ENCODE data around the gene ARID5B. TPM values are rescaled to one million over a fixed set of nuclear protein-coding genes. Genes with fewer than 3 reads are reported as not detected.

Gene ARID5B
- total RNA-seq, 1 donor from 2014 or later: 1.1 TPM

GRCh38 chr10:61981460-61981859, 80.0 kb downstream of the ARID5B start:
- no peak for TF ChIP-seq CTCF (IDR thresholded peaks at IDR 0.05; ENCODE audit: partially characterized antibody, unreplicated experiment)
- H3K27ac Mint-ChIP-seq (ENCODE audit: unreplicated experiment): no peak overlapping the region
- H3K27me3 Mint-ChIP-seq (ENCODE audit: unreplicated experiment): peaks cover 1% of the 10 kb centered on the region
- no peak overlapping the region for H3K4me3 Mint-ChIP-seq (ENCODE audit: unreplicated experiment)
- no peaks in the 10 kb centered on the region for H3K36me3 Mint-ChIP-seq (ENCODE audit: unreplicated experiment)
- no peaks in the 10 kb centered on the region for H3K4me1 Mint-ChIP-seq (ENCODE audit: low read depth, unreplicated experiment)
- no peak for DNase-seq
- no peaks in the 10 kb centered on the region for H3K9me3 Mint-ChIP-seq (ENCODE audit: unreplicated experiment)

- Mint-ChIP-seq H3K27ac (ENCODE audit: unreplicated experiment) (no peak overlapping the region), H3K9me3 (ENCODE audit: unreplicated experiment) (no peaks in the 10 kb centered on the region), H3K4me1 (ENCODE audit: low read depth, unreplicated experiment) (no peaks in the 10 kb centered on the region), H3K36me3 (ENCODE audit: unreplicated experiment) (no peaks in the 10 kb centered on the region), H3K4me3 (ENCODE audit: unreplicated experiment) (no peak overlapping the region), H3K27me3 (ENCODE audit: unreplicated experiment) (peaks cover 1% of the 10 kb centered on the region)
- TF ChIP-seq CTCF (IDR thresholded peaks at IDR 0.05; ENCODE audit: partially characterized antibody, unreplicated experiment): no peak
- no peak for DNase-seq
Measured at GRCh38 chr10:61983255-61983654, 81.8 kb downstream of the ARID5B start.

GRCh38 chr10:61984803-61985418, 83.4 kb downstream of the ARID5B start:
- H3K4me1 Mint-ChIP-seq (ENCODE audit: low read depth, unreplicated experiment): no peaks in the 10 kb centered on the region

GRCh38 chr10:61985715-61986114, 84.2 kb downstream of the ARID5B start:
- H3K27me3 Mint-ChIP-seq (ENCODE audit: unreplicated experiment): no peaks in the 10 kb centered on the region
- H3K4me1 Mint-ChIP-seq (ENCODE audit: low read depth, unreplicated experiment): no peaks in the 10 kb centered on the region
- no peak overlapping the region for H3K4me3 Mint-ChIP-seq (ENCODE audit: unreplicated experiment)
- no peak for TF ChIP-seq CTCF (IDR thresholded peaks at IDR 0.05; ENCODE audit: partially characterized antibody, unreplicated experiment)
- H3K27ac Mint-ChIP-seq (ENCODE audit: unreplicated experiment): no peak overlapping the region
- DNase-seq: no peak
- H3K36me3 Mint-ChIP-seq (ENCODE audit: unreplicated experiment): no peaks in the 10 kb centered on the region
- H3K9me3 Mint-ChIP-seq (ENCODE audit: unreplicated experiment): no peaks in the 10 kb centered on the region

More at GRCh38 chr10:61984803-61985418, 83.4 kb downstream of the ARID5B start:
- peaks cover 1% of the 10 kb centered on the region for H3K27me3 Mint-ChIP-seq (ENCODE audit: unreplicated experiment)
- no peak for DNase-seq
- no peak for TF ChIP-seq CTCF (IDR thresholded peaks at IDR 0.05; ENCODE audit: partially characterized antibody, unreplicated experiment)
- no peak overlapping the region for H3K4me3 Mint-ChIP-seq (ENCODE audit: unreplicated experiment)
- no peak overlapping the region for H3K27ac Mint-ChIP-seq (ENCODE audit: unreplicated experiment)
- no peaks in the 10 kb centered on the region for H3K36me3 Mint-ChIP-seq (ENCODE audit: unreplicated experiment)
- no peaks in the 10 kb centered on the region for H3K9me3 Mint-ChIP-seq (ENCODE audit: unreplicated experiment)

GRCh38 chr10:61986382-61986781, 84.9 kb downstream of the ARID5B start:
- no peak overlapping the region for H3K27ac Mint-ChIP-seq (ENCODE audit: unreplicated experiment)
- no peaks in the 10 kb centered on the region for H3K36me3 Mint-ChIP-seq (ENCODE audit: unreplicated experiment)
- H3K27me3 Mint-ChIP-seq (ENCODE audit: unreplicated experiment): no peaks in the 10 kb centered on the region
- DNase-seq: no peak
- no peaks in the 10 kb centered on the region for H3K9me3 Mint-ChIP-seq (ENCODE audit: unreplicated experiment)
- H3K4me1 Mint-ChIP-seq (ENCODE audit: low read depth, unreplicated experiment): no peaks in the 10 kb centered on the region
- TF ChIP-seq CTCF (IDR thresholded peaks at IDR 0.05; ENCODE audit: partially characterized antibody, unreplicated experiment): no peak
- H3K4me3 Mint-ChIP-seq (ENCODE audit: unreplicated experiment): no peak overlapping the region

All from glutamatergic neuron (in vitro differentiated cells).